GM10248 (cell line): ENCODE results near the gene FBXO41.

Experiments used
- CTCF ChIA-PET: fragments of 300-600 bp; sonication (Branson Sonifier 250); formaldehyde crosslinking; extraction: SDS; loops from one replicate; lab custom pipeline; 2021; ENCODE audit warnings: antibody characterized with exemption; lab: Yijun Ruan, JAX
- POLR2A ChIA-PET: fragments of 350-650 bp; sonication (Branson Sonifier 250); formaldehyde crosslinking; extraction: SDS; loops from one replicate; lab custom pipeline; 2020; ENCODE audit warnings: antibody characterized with exemption; lab: Yijun Ruan, JAX
- DNase-seq: peaks from one replicate; pipeline ENCODE4 v3.0.0; 2012; ENCODE audit errors: extremely low spot score
- CTCF ChIP-seq: IDR thresholded peaks from 2 replicates; pipeline ENCODE4 v1.5.1; 2012; ENCODE audit warnings: mild to moderate bottlenecking, low read depth; ENCODE audit errors: extremely low read depth, missing control alignments, control extremely low read depth

FBXO41 gene

GRCh38 chr2:73217160-73217559, 67.1 kb downstream of the FBXO41 start:
- no peak for TF ChIP-seq CTCF
- no peak for DNase-seq
- POLR2A ChIA-PET, result interaction anchor here (2.0 kb wide), 1 partner anchor 16 kb away, joined by 6 read pairs; the partner anchor contains the start of genes CCT7 and PRADC1
- CTCF ChIA-PET, result interaction anchor here (1.2 to 5.6 kb wide), 3 partner anchors 12 to 40 kb away, joined by 3 to 31 read pairs (median 5); partner anchors contain the start of gene PRADC1

GRCh38 chr2:73215254-73215653, 69.0 kb downstream of the FBXO41 start:
- TF ChIP-seq CTCF, result no peak
- CTCF ChIA-PET, result interaction anchor here (1.0 to 1.7 kb wide), 2 partner anchors 23 to 38 kb away, joined by 3 to 8 read pairs; no protein-coding TSS in a partner anchor
- POLR2A ChIA-PET, result no interaction called here
- DNase-seq, result no peak

- ChIA-PET POLR2A (no interaction called here), CTCF (interaction anchor here (1.7 to 7.6 kb wide), 5 partner anchors 17 to 322 kb away, joined by 8 to 89 read pairs (median 70); partner anchors contain the start of genes CCT7 and PRADC1)
- TF ChIP-seq CTCF, result no peak
- DNase-seq, result peak; percentile 95
Observed at GRCh38 chr2:73214120-73215035, 69.9 kb downstream of the FBXO41 start, which contains the start of gene SMYD5. SMYD5 (plus strand) TSS chr2:73214245; CDS start chr2:73214267, 22 bp downstream.

GRCh38 chr2:73212448-73213176, 71.7 kb downstream of the FBXO41 start:
- DNase-seq, result peak; percentile 85
- ChIA-PET POLR2A (interaction anchor here (0.6 to 1.1 kb wide), 3 partner anchors 20 to 173 kb away, joined by 3 to 5 read pairs (median 4); partner anchors contain the start of genes ALMS1, CCT7 and PRADC1), CTCF (interaction anchor here (0.7 to 7.6 kb wide), 48 partner anchors 8 to 383 kb away, joined by 3 to 89 read pairs (median 5); partner anchors contain the start of genes CCT7, NOTO, PRADC1 and SFXN5)
- TF ChIP-seq CTCF, result peak; percentile 94

GRCh38 chr2:73212098-73212447, 72.2 kb downstream of the FBXO41 start:
- CTCF ChIA-PET, result interaction anchor here (0.7 to 7.6 kb wide), 44 partner anchors 8 to 382 kb away, joined by 3 to 89 read pairs (median 5); partner anchors contain the start of genes CCT7, NOTO, PRADC1 and SFXN5
- DNase-seq, result no peak
- no peak for TF ChIP-seq CTCF
- POLR2A ChIA-PET, result interaction anchor here (1.1 kb wide), 1 partner anchor 22 kb away, joined by 5 read pairs; the partner anchor contains the start of gene CCT7
